Right lobe of liver (tissue), 4 donors: ENCODE measurements around the gene CFAP298.

Experiments used
- CTCF ChIP-seq, 4 donors: fragments of 200-600 bp in 3 of 4; fragments of 450-650 bp in 1 of 4; IDR thresholded peaks; one replicate each; pipeline versions ENCODE4 v1.5.1 to v1.8.0; 2016 to 2022; ENCODE audit warnings: antibody characterized with exemption in 4 of 4, mild to moderate bottlenecking in 2 of 4
- POLR2A ChIP-seq: fragments of 450-650 bp; IDR thresholded peaks from one replicate; pipeline ENCODE4 v1.6.1; 2017; ENCODE audit warnings: antibody characterized with exemption, mild to moderate bottlenecking
- donor health status: DM: no; HTN: no; CAD: no.
- donor health status: DM: no; HTN: no; CAD: no.
- donor health status: DM: no; HTN: yes; CAD: no.

DNA sequence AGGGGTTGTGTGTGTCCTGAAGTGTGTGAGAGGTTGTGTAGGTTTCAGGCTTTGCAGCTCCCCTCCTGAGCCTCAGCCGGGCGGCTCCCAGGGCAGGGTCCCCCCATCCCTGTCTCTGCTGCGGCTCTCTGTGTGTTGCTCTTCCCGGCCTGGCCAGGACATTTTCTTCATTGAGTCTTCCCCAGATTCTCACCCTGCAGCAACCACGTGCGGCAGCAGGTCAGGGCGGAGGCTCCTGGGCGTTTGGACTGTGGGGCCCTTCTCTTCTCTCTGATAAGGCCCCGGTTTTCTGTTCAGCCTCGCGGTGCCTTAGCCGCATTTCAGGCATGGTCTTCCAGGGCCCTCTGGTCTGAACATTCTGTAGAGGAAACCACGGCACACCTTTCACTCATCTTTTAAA is 25.1 kb downstream of the CFAP298 start:
- no peak for TF ChIP-seq CTCF (IDR thresholded peaks at IDR 0.05)
- TF ChIP-seq POLR2A = no peak
